ENCODE data around the gene SNX15. TPM values are rescaled to one million over a fixed set of nuclear protein-coding genes. Genes with fewer than 3 reads are reported as not detected.
"Not testable (repeated sequence)": the region's sequence is repeated elsewhere in the genome, so short reads cannot be mapped to it uniquely, and the experiment has no call there.

Gene SNX15
- total RNA-seq, 1 experiment from 2014 or later, result 21.0 TPM

DNA sequence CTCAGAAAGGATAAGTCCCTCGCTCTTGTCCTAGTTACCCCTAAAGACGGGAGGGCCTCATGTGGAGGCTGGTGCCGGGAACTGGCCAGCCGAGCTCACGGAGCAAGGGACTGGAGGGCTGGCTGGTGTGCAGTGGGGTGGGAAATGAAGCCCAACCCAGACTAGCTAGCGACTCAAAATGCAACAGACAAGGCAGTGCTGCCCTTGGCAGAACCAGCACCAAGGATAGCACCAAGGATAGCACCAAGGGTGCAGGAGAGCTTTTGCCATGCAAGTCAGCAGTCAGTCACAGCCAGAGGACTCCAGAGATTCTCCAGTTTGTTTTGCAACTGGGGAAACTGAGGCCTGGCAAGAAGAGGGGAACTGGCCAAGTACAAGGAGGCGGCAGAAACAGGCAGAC lies 24.0 kb upstream of the SNX15 start:
- H3K4me3 Mint-ChIP-seq (ENCODE audit: unreplicated experiment), result no peak overlapping the region
- no peaks in the 10 kb centered on the region for H3K4me1 Mint-ChIP-seq (ENCODE audit: insufficient read depth, unreplicated experiment)
- BruUV-seq (replicated peaks), result no TSS peak
- POLR2A ChIA-PET, result interaction anchor here (1.7 kb wide), 1 partner anchor 10 kb away, joined by 4 read pairs; no protein-coding TSS in a partner anchor
- intact Hi-C loops (cut with micrococcal nuclease), result no loop called here
- no peak overlapping the region for H3K27ac Mint-ChIP-seq (ENCODE audit: low read depth, unreplicated experiment)
- H3K36me3 Mint-ChIP-seq (ENCODE audit: insufficient read depth, unreplicated experiment), result no peaks in the 10 kb centered on the region
- no peaks in the 10 kb centered on the region for H3K9me3 Mint-ChIP-seq (ENCODE audit: unreplicated experiment)
- DNase-seq (ENCODE audit: unreplicated experiment), result no peak
- CTCF ChIA-PET, result no interaction called here
- TF ChIP-seq CTCF (IDR thresholded peaks at IDR 0.05; ENCODE audit: unreplicated experiment), result no peak
- no peaks in the 10 kb centered on the region for H3K27me3 Mint-ChIP-seq (ENCODE audit: insufficient read depth, unreplicated experiment)

DNA sequence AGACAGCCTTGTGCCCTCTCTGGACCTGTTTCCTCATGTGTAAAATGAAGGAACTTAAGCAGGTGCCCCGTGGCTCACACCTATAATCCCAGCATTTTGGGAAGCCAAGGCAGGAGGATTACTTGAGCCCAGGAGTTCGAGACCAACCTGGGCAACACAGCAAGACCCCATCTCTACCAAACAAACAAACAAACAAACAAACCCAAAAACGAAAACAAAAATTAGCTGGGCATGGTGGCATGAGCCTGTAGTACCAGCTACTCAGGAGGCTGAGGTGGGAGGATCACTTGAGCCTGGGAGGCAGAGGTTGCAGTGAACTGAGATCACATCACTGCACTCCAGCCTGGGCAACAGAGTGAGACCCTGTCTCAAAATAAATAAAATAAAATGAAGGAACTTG lies 23.3 kb upstream of the SNX15 start:
- CTCF ChIA-PET, result interaction anchor here (0.8 to 2.0 kb wide), 2 partner anchors 10 to 73 kb away, joined by 3 to 8 read pairs; partner anchors contain the start of gene ARL2
- H3K27ac Mint-ChIP-seq (ENCODE audit: low read depth, unreplicated experiment); DNase-seq (ENCODE audit: unreplicated experiment); H3K36me3 Mint-ChIP-seq (ENCODE audit: insufficient read depth, unreplicated experiment); H3K27me3 Mint-ChIP-seq (ENCODE audit: insufficient read depth, unreplicated experiment); BruUV-seq (replicated peaks); H3K4me1 Mint-ChIP-seq (ENCODE audit: insufficient read depth, unreplicated experiment); intact Hi-C loops (cut with micrococcal nuclease); H3K9me3 Mint-ChIP-seq (ENCODE audit: unreplicated experiment); H3K4me3 Mint-ChIP-seq (ENCODE audit: unreplicated experiment): not testable (repeated sequence)
- POLR2A ChIA-PET, result interaction anchor here (1.7 kb wide), 1 partner anchor 11 kb away, joined by 4 read pairs; no protein-coding TSS in a partner anchor

- H3K36me3 Mint-ChIP-seq (ENCODE audit: insufficient read depth, unreplicated experiment), result no peaks in the 10 kb centered on the region
- H3K27ac Mint-ChIP-seq (ENCODE audit: low read depth, unreplicated experiment), result peak overlapping the region; percentile 95
- ChIA-PET POLR2A (interaction anchor here (1.0 to 2.1 kb wide), 7 partner anchors 20 to 229 kb away, joined by 3 to 16 read pairs (median 5); partner anchors contain the start of genes ATG2A, FAU, MRPL49 and PPP2R5B), CTCF (interaction anchor here (0.6 to 2.2 kb wide), 5 partner anchors 9 to 229 kb away, joined by 3 to 8 read pairs (median 4); partner anchors contain the start of gene BATF2)
- H3K4me3 Mint-ChIP-seq (ENCODE audit: unreplicated experiment), result no peak overlapping the region
- BruUV-seq (replicated peaks), result no TSS peak
- DNase-seq (ENCODE audit: unreplicated experiment), result no peak
- H3K9me3 Mint-ChIP-seq (ENCODE audit: unreplicated experiment), result no peaks in the 10 kb centered on the region
- H3K4me1 Mint-ChIP-seq (ENCODE audit: insufficient read depth, unreplicated experiment), result peaks cover 3% of the 10 kb centered on the region
- H3K27me3 Mint-ChIP-seq (ENCODE audit: insufficient read depth, unreplicated experiment), result no peaks in the 10 kb centered on the region
- TF ChIP-seq CTCF (IDR thresholded peaks at IDR 0.05; ENCODE audit: unreplicated experiment), result no peak
- intact Hi-C loops (cut with micrococcal nuclease), result loop anchor here (1.0 kb wide), 1 partner anchor 161 kb away; no protein-coding TSS in a partner anchor
These were observed 19.2 kb upstream of the SNX15 start for GRCh38 chr11:65008016-65008415.

- BruUV-seq (replicated peaks), result no TSS peak
- H3K4me3 Mint-ChIP-seq (ENCODE audit: unreplicated experiment), result no peak overlapping the region
- TF ChIP-seq CTCF (IDR thresholded peaks at IDR 0.05; ENCODE audit: unreplicated experiment), result no peak
These were observed 18.4 kb upstream of the SNX15 start for GRCh38 chr11:65008873-65009272.

More at GRCh38 chr11:65008873-65009272, 18.4 kb upstream of the SNX15 start:
- Mint-ChIP-seq H3K36me3 (ENCODE audit: insufficient read depth, unreplicated experiment) (no peaks in the 10 kb centered on the region), H3K9me3 (ENCODE audit: unreplicated experiment) (no peaks in the 10 kb centered on the region), H3K27ac (ENCODE audit: low read depth, unreplicated experiment) (no peak overlapping the region), H3K4me1 (ENCODE audit: insufficient read depth, unreplicated experiment) (peaks cover 7% of the 10 kb centered on the region), H3K27me3 (ENCODE audit: insufficient read depth, unreplicated experiment) (no peaks in the 10 kb centered on the region)
- intact Hi-C loops (cut with micrococcal nuclease), result loop anchor here (1.0 kb wide), 1 partner anchor 162 kb away; no protein-coding TSS in a partner anchor
- DNase-seq (ENCODE audit: unreplicated experiment), result no peak
- POLR2A ChIA-PET, result interaction anchor here (0.6 to 1.4 kb wide), 4 partner anchors 85 to 230 kb away, joined by 3 to 5 read pairs (median 4); partner anchors contain the start of genes PPP2R5B and ZNHIT2
- CTCF ChIA-PET, result interaction anchor here (0.6 to 2.2 kb wide), 4 partner anchors 8 to 402 kb away, joined by 3 to 8 read pairs (median 4); partner anchors contain the start of gene BATF2

Data from MCF 10A (cell line).